ENCODE measurements around the gene PSAPL1. TPM values are rescaled to one million over a fixed set of nuclear protein-coding genes. Genes with fewer than 3 reads are reported as not detected.

The PSAPL1 gene
- polyA plus RNA-seq, 1 of the 3 experiments (the other 2 are of a cell fraction): 0.03 TPM

DNA sequence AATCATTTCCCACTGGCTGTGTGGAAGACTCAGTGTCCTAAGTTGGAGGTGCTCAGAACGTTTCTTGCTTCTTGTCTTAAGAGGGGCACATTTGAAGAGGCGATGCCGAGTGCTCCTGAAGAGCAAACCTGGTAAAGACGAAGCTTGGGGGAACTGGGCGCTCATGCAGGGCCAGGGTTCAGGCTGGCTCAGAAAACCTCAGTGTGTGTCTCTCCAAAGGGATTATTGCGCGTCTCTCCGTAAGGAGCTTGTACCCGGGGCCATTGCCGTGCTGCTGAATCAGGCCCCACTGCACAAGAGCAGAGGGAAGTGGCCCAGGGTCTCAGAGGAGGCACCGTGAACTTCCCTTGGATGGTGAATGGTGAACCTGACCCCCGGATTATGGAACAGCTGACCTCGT is 44.4 kb downstream of the PSAPL1 start:
- Histone ChIP-seq H3K27me3 (ENCODE audit: insufficient read depth) (peaks cover 11% of the 10 kb centered on the region; the same call in 1 of the 2 replicates), H3K9me3 (no peaks in the 10 kb centered on the region), H2AFZ (ENCODE audit: low read depth) (no peak overlapping the region), H3K4me1 (ENCODE audit: control insufficient read depth in 1 of 2, insufficient read depth in 2 of 2, low read depth in 1 of 2, low read length in 1 of 2) (no peaks in the 10 kb centered on the region; a peak in 1 of 4 replicates), H3K4me3 (ENCODE audit: low read depth in 2 of 2, low read length in 1 of 2) (no peak overlapping the region), H3K4me2 (no peak overlapping the region), H3K36me3 (replicated peaks in 1 of 2; ENCODE audit: control insufficient read depth in 1 of 2, insufficient read depth in 2 of 2, low read length in 1 of 2) (no peaks in the 10 kb centered on the region), H3K9ac (no peak overlapping the region), H3K27ac (ENCODE audit: low read depth in 2 of 2, low read length in 1 of 2) (no peak overlapping the region), H3K9me2 (no peaks in the 10 kb centered on the region), H3K79me2 (ENCODE audit: insufficient read depth) (no peaks in the 10 kb centered on the region), H4K20me1 (ENCODE audit: insufficient read depth) (no peaks in the 10 kb centered on the region), H3F3A (replicated peaks; ENCODE audit: insufficient read depth) (peaks cover 3% of the 10 kb centered on the region)
- 70% methylated on average over 13 of the region's 13 CpGs for WGBS (ENCODE audit: low lambda C conversion rate)
- CTCF ChIA-PET: no interaction called here
- TF ChIP-seq NFIC (IDR thresholded peaks at IDR 0.05; ENCODE audit: borderline replicate concordance): no peak
- TF ChIP-seq, protein P1, sequence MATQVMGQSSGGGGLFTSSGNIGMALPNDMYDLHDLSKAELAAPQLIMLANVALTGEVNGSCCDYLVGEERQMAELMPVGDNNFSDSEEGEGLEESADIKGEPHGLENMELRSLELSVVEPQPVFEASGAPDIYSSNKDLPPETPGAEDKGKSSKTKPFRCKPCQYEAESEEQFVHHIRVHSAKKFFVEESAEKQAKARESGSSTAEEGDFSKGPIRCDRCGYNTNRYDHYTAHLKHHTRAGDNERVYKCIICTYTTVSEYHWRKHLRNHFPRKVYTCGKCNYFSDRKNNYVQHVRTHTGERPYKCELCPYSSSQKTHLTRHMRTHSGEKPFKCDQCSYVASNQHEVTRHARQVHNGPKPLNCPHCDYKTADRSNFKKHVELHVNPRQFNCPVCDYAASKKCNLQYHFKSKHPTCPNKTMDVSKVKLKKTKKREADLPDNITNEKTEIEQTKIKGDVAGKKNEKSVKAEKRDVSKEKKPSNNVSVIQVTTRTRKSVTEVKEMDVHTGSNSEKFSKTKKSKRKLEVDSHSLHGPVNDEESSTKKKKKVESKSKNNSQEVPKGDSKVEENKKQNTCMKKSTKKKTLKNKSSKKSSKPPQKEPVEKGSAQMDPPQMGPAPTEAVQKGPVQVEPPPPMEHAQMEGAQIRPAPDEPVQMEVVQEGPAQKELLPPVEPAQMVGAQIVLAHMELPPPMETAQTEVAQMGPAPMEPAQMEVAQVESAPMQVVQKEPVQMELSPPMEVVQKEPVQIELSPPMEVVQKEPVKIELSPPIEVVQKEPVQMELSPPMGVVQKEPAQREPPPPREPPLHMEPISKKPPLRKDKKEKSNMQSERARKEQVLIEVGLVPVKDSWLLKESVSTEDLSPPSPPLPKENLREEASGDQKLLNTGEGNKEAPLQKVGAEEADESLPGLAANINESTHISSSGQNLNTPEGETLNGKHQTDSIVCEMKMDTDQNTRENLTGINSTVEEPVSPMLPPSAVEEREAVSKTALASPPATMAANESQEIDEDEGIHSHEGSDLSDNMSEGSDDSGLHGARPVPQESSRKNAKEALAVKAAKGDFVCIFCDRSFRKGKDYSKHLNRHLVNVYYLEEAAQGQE (IDR thresholded peaks at IDR 0.05; ENCODE audit: low read depth, low read length): no peak
- TF ChIP-seq, protein P2, sequence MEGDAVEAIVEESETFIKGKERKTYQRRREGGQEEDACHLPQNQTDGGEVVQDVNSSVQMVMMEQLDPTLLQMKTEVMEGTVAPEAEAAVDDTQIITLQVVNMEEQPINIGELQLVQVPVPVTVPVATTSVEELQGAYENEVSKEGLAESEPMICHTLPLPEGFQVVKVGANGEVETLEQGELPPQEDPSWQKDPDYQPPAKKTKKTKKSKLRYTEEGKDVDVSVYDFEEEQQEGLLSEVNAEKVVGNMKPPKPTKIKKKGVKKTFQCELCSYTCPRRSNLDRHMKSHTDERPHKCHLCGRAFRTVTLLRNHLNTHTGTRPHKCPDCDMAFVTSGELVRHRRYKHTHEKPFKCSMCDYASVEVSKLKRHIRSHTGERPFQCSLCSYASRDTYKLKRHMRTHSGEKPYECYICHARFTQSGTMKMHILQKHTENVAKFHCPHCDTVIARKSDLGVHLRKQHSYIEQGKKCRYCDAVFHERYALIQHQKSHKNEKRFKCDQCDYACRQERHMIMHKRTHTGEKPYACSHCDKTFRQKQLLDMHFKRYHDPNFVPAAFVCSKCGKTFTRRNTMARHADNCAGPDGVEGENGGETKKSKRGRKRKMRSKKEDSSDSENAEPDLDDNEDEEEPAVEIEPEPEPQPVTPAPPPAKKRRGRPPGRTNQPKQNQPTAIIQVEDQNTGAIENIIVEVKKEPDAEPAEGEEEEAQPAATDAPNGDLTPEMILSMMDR (IDR thresholded peaks at IDR 0.05): no peak
- TF ChIP-seq SIN3A (IDR thresholded peaks at IDR 0.05; ENCODE audit: borderline replicate concordance, low read depth, low read length): no peak
- no peak for TF ChIP-seq RCOR1 (IDR thresholded peaks at IDR 0.05; ENCODE audit: low read length)
- TF ChIP-seq FOXM1 (IDR thresholded peaks at IDR 0.05; ENCODE audit: low read depth): no peak
- TF ChIP-seq JUND (IDR thresholded peaks at IDR 0.05): no peak
- no peak for TF ChIP-seq NRF1 (IDR thresholded peaks at IDR 0.05; ENCODE audit: low read depth, low read length)
- TF ChIP-seq, protein P3, sequence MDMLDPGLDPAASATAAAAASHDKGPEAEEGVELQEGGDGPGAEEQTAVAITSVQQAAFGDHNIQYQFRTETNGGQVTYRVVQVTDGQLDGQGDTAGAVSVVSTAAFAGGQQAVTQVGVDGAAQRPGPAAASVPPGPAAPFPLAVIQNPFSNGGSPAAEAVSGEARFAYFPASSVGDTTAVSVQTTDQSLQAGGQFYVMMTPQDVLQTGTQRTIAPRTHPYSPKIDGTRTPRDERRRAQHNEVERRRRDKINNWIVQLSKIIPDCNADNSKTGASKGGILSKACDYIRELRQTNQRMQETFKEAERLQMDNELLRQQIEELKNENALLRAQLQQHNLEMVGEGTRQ (IDR thresholded peaks at IDR 0.05; ENCODE audit: borderline replicate concordance, low read depth, low read length): no peak
- TF ChIP-seq MXI1 (IDR thresholded peaks at IDR 0.05; ENCODE audit: low read depth, low read length): no peak
- TF ChIP-seq EZH2phosphoT487 (IDR thresholded peaks at IDR 0.05; ENCODE audit: borderline replicate concordance, low read depth): no peak
- TF ChIP-seq TCF12 (IDR thresholded peaks at IDR 0.05): no peak
- TF ChIP-seq RFX5 (IDR thresholded peaks at IDR 0.05; ENCODE audit: low read length): no peak
- no peak for TF ChIP-seq ELF1 (IDR thresholded peaks at IDR 0.05)
- TF ChIP-seq RXRA (IDR thresholded peaks at IDR 0.05; ENCODE audit: borderline replicate concordance, low read depth): no peak
- TF ChIP-seq, protein P4, sequence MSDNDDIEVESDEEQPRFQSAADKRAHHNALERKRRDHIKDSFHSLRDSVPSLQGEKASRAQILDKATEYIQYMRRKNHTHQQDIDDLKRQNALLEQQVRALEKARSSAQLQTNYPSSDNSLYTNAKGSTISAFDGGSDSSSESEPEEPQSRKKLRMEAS (IDR thresholded peaks at IDR 0.05; ENCODE audit: low read depth): no peak
- TF ChIP-seq YY1 (IDR thresholded peaks at IDR 0.05; ENCODE audit: low read depth): no peak
- TF ChIP-seq SMC3 (IDR thresholded peaks at IDR 0.05; ENCODE audit: low read depth, low read length): no peak
- no peak for TF ChIP-seq FOXJ3 (CRISPR knock-in tag; IDR thresholded peaks at IDR 0.05)
- TF ChIP-seq, protein P5, sequence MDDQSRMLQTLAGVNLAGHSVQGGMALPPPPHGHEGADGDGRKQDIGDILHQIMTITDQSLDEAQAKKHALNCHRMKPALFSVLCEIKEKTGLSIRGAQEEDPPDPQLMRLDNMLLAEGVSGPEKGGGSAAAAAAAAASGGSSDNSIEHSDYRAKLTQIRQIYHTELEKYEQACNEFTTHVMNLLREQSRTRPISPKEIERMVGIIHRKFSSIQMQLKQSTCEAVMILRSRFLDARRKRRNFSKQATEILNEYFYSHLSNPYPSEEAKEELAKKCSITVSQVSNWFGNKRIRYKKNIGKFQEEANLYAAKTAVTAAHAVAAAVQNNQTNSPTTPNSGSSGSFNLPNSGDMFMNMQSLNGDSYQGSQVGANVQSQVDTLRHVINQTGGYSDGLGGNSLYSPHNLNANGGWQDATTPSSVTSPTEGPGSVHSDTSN (IDR thresholded peaks at IDR 0.05): no peak
- DNase-seq: peak; percentile 2
- POLR2A ChIA-PET: no interaction called here
